Adrenal gland (tissue), 5 donors: ENCODE measurements around the gene SBF2.

Experiments
- POLR2A ChIP-seq, 2 donors: fragments of 450-650 bp; IDR thresholded peaks; one replicate each; pipeline ENCODE4 v1.6.1; 2017; ENCODE audit warnings: antibody characterized with exemption in 2 of 2, mild to moderate bottlenecking in 2 of 2, moderate library complexity in 1 of 2
- TF ChIP-seq, protein P1 (sequence below), 6 experiments: fragments of 450-650 bp in 4 of 6; fragments of 200-600 bp in 2 of 6; sonication (generic) in 1 of 6; IDR thresholded peaks; 1 replicate in 5 of 6; 2 replicates in 1 of 6; pipeline versions ENCODE4 v1.5.1 to v1.8.0; 2016 to 2021; ENCODE audit warnings: antibody characterized with exemption in 6 of 6, mild to moderate bottlenecking in 2 of 6, moderate library complexity in 1 of 6
- donor health status: DM: no; HTN: no; CAD: no.

DNA sequence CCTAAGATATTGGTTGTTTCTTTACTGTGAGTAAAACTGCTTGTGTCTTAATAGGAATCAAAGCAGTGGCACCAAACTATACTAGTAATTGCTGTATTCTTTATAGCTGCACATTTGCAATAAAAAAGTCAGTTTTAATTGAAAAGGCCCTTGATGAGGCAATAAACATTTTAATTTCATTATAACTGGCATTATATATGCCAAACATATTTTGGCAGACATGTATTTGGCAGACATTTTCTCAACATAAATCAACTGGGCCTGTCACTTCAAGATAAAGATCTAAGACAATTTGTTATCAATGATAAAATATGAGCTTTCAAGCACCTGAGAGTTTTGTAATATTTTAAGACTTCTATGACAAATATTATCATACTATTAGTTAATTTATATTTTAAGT lies 245.7 kb downstream of the SBF2 start:
- TF ChIP-seq, protein P1, sequence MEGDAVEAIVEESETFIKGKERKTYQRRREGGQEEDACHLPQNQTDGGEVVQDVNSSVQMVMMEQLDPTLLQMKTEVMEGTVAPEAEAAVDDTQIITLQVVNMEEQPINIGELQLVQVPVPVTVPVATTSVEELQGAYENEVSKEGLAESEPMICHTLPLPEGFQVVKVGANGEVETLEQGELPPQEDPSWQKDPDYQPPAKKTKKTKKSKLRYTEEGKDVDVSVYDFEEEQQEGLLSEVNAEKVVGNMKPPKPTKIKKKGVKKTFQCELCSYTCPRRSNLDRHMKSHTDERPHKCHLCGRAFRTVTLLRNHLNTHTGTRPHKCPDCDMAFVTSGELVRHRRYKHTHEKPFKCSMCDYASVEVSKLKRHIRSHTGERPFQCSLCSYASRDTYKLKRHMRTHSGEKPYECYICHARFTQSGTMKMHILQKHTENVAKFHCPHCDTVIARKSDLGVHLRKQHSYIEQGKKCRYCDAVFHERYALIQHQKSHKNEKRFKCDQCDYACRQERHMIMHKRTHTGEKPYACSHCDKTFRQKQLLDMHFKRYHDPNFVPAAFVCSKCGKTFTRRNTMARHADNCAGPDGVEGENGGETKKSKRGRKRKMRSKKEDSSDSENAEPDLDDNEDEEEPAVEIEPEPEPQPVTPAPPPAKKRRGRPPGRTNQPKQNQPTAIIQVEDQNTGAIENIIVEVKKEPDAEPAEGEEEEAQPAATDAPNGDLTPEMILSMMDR (IDR thresholded peaks at IDR 0.05) = no peak
- no peak for TF ChIP-seq POLR2A (IDR thresholded peaks at IDR 0.05)
